Breast epithelium (tissue), 3 donors: ENCODE measurements around the gene MT1M.
"Not testable (repeated sequence)": the region's sequence is repeated elsewhere in the genome, so short reads cannot be mapped to it uniquely, and the experiment has no call there.

ENCODE experiments used
- CTCF ChIP-seq, 3 donors: fragments of 450-650 bp; IDR thresholded peaks; one replicate each; pipeline ENCODE4 v1.5.1; 2016 to 2017; ENCODE audit warnings: antibody characterized with exemption in 3 of 3, mild to moderate bottlenecking in 3 of 3, moderate library complexity in 3 of 3
- POLR2A ChIP-seq: fragments of 450-650 bp; IDR thresholded peaks from one replicate; pipeline ENCODE4 v1.6.1; 2016; ENCODE audit warnings: antibody characterized with exemption, mild to moderate bottlenecking, moderate library complexity

GRCh38 chr16:56621665-56622445 is 10.6 kb upstream of the MT1M start:
- not testable (repeated sequence) for TF ChIP-seq CTCF (IDR thresholded peaks at IDR 0.05); POLR2A
